Cardiac fibroblast (primary cell): Measurements from ENCODE around the gene OAS2.

Experiments
- DNase-seq, 2 donors: peaks; one replicate each; pipeline versions ENCODE4 v3.0.0 to v3.0.0-alpha.2; 2010; ENCODE audit warnings: low read depth in 2 of 2
- H3K4me3 ChIP-seq, 2 donors: replicated peaks in 1 of 2; 1 replicate in 1 of 2; 2 replicates in 1 of 2; pipeline ENCODE4 v1.5.1; 2011; ENCODE audit warnings: low read depth in 2 of 2, low read length in 2 of 2, mild to moderate bottlenecking in 2 of 2, moderate library complexity in 1 of 2
- TF ChIP-seq, protein P1 (sequence below): IDR thresholded peaks from one replicate; pipeline ENCODE4 v1.5.1; 2011; ENCODE audit warnings: low read depth, mild to moderate bottlenecking, low read length, inconsistent platforms

The OAS2 gene

GRCh38 chr12:112989806-112990205, 11.5 kb downstream of the OAS2 start:
- TF ChIP-seq, protein P1, sequence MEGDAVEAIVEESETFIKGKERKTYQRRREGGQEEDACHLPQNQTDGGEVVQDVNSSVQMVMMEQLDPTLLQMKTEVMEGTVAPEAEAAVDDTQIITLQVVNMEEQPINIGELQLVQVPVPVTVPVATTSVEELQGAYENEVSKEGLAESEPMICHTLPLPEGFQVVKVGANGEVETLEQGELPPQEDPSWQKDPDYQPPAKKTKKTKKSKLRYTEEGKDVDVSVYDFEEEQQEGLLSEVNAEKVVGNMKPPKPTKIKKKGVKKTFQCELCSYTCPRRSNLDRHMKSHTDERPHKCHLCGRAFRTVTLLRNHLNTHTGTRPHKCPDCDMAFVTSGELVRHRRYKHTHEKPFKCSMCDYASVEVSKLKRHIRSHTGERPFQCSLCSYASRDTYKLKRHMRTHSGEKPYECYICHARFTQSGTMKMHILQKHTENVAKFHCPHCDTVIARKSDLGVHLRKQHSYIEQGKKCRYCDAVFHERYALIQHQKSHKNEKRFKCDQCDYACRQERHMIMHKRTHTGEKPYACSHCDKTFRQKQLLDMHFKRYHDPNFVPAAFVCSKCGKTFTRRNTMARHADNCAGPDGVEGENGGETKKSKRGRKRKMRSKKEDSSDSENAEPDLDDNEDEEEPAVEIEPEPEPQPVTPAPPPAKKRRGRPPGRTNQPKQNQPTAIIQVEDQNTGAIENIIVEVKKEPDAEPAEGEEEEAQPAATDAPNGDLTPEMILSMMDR: no peak
- DNase-seq: no peak

GRCh38 chr12:112992541-112993398, 14.5 kb downstream of the OAS2 start:
- DNase-seq: peak; percentile 76 to 84
- TF ChIP-seq, protein P1: peak; percentile 95
- H3K4me3 ChIP-seq: no peak overlapping the region

More at GRCh38 chr12:112989806-112990205, 11.5 kb downstream of the OAS2 start:
- H3K4me3 ChIP-seq: no peak overlapping the region

- H3K4me3 ChIP-seq: no peak overlapping the region
- TF ChIP-seq, protein P1: no peak
- DNase-seq: no peak
Observed at GRCh38 chr12:112995008-112995407, 16.7 kb downstream of the OAS2 start.

DNA sequence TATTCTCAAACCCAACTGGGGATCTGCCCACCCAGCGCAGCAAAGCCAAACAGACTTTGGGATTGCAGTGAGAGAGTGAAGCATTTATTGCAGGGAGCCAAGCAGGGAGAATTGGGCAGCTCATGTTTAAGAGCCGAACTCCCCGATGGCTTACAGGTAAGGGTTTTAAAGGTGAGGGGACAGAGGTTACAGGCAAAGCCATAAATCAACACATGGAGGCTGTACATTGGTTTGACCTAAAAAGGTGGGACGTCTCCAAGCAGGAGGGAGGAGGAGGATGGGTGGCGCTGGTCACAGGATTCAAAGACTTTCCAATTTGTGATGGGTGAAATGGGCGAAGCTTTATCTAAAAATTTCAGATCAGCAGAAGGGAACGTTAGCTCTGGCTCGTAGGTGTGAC, 18.2 kb downstream of the OAS2 start:
- TF ChIP-seq, protein P1: no peak

DNA sequence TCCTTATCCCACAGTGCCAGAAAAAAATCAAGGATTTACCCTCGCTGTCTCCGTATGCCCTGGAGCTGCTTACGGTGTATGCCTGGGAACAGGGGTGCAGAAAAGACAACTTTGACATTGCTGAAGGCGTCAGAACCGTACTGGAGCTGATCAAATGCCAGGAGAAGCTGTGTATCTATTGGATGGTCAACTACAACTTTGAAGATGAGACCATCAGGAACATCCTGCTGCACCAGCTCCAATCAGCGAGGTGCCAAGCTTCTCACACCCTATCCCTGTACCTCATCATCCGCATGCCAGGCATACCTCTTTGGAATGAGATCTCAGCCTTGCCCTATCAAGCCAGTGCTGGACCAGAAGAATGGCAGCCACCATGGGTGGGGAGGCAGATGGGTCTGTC, 19.2 kb downstream of the OAS2 start:
- no peak for DNase-seq

More for the DNA sequence above, 18.2 kb downstream of the OAS2 start:
- no peak for DNase-seq
- H3K4me3 ChIP-seq: no peak overlapping the region

DNA sequence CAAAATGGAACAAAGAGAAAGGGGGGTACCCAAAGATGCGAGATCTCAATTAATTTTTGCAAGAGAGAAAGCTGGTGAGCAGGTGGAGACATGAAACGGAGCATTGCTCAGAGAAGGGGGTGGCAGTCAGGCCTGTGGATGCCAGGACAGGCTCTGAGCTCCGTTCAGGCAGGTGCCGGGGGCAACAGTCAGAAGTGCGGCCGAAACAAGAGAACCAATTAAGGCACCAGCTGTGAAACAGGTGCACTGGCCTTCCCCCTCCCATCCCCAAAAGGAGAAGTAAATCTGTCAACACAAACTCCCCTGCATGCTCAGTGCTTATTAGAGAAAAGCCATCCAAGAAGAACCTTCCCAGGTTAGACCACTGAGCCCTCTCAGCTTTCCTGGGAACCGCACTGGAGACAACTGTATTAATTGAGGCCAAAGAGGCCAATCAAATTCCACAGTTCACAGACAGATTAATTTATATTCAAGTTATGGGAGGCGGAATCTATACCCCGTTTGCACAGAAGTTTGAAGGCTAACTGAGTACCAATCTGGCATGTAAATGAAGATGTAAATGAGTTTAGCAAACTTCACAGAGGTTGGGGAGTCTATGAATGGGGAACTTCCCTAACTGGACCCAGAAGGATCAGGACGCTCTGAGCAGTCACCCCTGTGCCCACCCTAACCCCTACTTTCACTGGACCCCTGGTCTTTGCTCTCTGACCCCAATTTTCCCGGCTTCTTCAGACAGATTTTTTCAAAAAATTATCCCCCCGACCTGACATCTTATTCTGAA, 20.9 kb downstream of the OAS2 start:
- no peak for DNase-seq
- TF ChIP-seq, protein P1: no peak
- no peak overlapping the region for H3K4me3 ChIP-seq

More for the DNA sequence above, 19.2 kb downstream of the OAS2 start:
- TF ChIP-seq, protein P1: no peak
- no peak overlapping the region for H3K4me3 ChIP-seq
